DND-41 (cell line): ENCODE data around the gene GPR183.

ENCODE experiments used
- ATAC-seq: fragments of 200-7000 bp; cut with Tn5 transposase; 3 replicates; pipeline ENCODE4 v1.9.1; 2021; ENCODE audit warnings: low read depth; ENCODE audit not compliant: insufficient read depth
- DNase-seq: peaks from one replicate; pipeline ENCODE4 v3.0.0-alpha.2; 2020
- H2AFZ ChIP-seq: 2 replicates; pipeline ENCODE4 v1.6.0; 2012; ENCODE audit warnings: low read depth, low read length
- H3K27ac ChIP-seq: 2 replicates; pipeline ENCODE4 v1.5.1; 2012; ENCODE audit warnings: low read length, inconsistent platforms
- H3K27me3 ChIP-seq: fragments of 200-600 bp; sonication (generic); 2 replicates; pipeline ENCODE4 v1.6.0; 2012; ENCODE audit warnings: low read length, mild to moderate bottlenecking, inconsistent platforms; ENCODE audit not compliant: insufficient read depth, poor library complexity
- H3K36me3 ChIP-seq: 2 replicates; pipeline ENCODE4 v1.5.1; 2012; ENCODE audit warnings: low read length, inconsistent platforms; ENCODE audit not compliant: insufficient read depth
- H3K4me1 ChIP-seq: 2 replicates; pipeline ENCODE4 v1.5.1; 2012; ENCODE audit warnings: mild to moderate bottlenecking, low read length; ENCODE audit not compliant: insufficient read depth
- H3K4me2 ChIP-seq: 2 replicates; pipeline ENCODE4 v1.6.0; 2012; ENCODE audit warnings: mild to moderate bottlenecking, moderate library complexity, low read length, inconsistent platforms; ENCODE audit not compliant: insufficient read depth
- H3K4me3 ChIP-seq, 2 experiments: fragments of 200-600 bp in 1 of 2; shearing (Covaris generic) in 1 of 2; 2 replicates each; pipeline ENCODE4 v1.5.1; 2012 to 2016; ENCODE audit warnings: inconsistent platforms in 2 of 2, low read length in 2 of 2, mild to moderate bottlenecking in 2 of 2, low read depth in 1 of 2, moderate library complexity in 1 of 2
- H3K79me2 ChIP-seq: 2 replicates; pipeline ENCODE4 v1.6.0; 2012; ENCODE audit warnings: low read length, inconsistent platforms; ENCODE audit not compliant: insufficient read depth
- H3K9ac ChIP-seq: 2 replicates; pipeline ENCODE4 v1.6.0; 2012; ENCODE audit warnings: low read depth, mild to moderate bottlenecking, inconsistent platforms, low read length, moderate library complexity
- H3K9me3 ChIP-seq: 2 replicates; pipeline ENCODE4 v1.5.1; 2012; ENCODE audit warnings: low read length, moderate library complexity, mild to moderate bottlenecking, inconsistent platforms; ENCODE audit not compliant: insufficient read depth, severe bottlenecking
- H4K20me1 ChIP-seq: 2 replicates; pipeline ENCODE4 v1.6.0; 2012; ENCODE audit warnings: low read length; ENCODE audit not compliant: insufficient read depth
- EZH2 ChIP-seq: IDR thresholded peaks from 3 replicates; pipeline ENCODE4 v1.6.1; 2012; ENCODE audit warnings: borderline replicate concordance, low read depth, mild to moderate bottlenecking, moderate library complexity, low read length, inconsistent platforms; ENCODE audit not compliant: severe bottlenecking
- TF ChIP-seq, protein P1 (sequence below): IDR thresholded peaks from 2 replicates; pipeline ENCODE4 v1.5.1; 2012; ENCODE audit warnings: borderline replicate concordance, low read length, moderate library complexity, mild to moderate bottlenecking; ENCODE audit not compliant: poor library complexity, severe bottlenecking; ENCODE audit errors: extremely low read depth

The GPR183 gene

DNA sequence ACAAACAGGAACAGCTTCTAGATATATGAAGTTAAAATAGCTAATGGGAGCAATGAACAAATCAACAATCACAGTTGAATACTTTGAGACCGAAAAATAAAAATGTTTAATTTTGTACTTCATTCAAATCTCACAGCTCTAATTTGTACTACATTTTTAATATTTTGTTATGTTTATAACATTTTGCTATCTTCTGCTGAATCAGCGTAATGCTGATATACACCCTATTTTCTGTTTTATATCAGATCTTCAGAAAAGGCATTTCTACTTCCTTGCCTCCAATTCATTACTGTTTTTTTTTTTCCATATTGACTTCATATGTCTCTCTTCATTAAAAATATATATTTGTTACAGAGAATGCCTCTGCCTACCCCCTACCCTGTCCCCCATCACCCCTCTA is 27.9 kb upstream of the GPR183 start:
- H3K27me3 ChIP-seq: no peaks in the 10 kb centered on the region
- ATAC-seq (no peak), DNase-seq (no peak)
- no peak overlapping the region for H3K4me2 ChIP-seq
- H3K4me1 ChIP-seq: no peaks in the 10 kb centered on the region
- no peak for TF ChIP-seq EZH2
- TF ChIP-seq, protein P1, sequence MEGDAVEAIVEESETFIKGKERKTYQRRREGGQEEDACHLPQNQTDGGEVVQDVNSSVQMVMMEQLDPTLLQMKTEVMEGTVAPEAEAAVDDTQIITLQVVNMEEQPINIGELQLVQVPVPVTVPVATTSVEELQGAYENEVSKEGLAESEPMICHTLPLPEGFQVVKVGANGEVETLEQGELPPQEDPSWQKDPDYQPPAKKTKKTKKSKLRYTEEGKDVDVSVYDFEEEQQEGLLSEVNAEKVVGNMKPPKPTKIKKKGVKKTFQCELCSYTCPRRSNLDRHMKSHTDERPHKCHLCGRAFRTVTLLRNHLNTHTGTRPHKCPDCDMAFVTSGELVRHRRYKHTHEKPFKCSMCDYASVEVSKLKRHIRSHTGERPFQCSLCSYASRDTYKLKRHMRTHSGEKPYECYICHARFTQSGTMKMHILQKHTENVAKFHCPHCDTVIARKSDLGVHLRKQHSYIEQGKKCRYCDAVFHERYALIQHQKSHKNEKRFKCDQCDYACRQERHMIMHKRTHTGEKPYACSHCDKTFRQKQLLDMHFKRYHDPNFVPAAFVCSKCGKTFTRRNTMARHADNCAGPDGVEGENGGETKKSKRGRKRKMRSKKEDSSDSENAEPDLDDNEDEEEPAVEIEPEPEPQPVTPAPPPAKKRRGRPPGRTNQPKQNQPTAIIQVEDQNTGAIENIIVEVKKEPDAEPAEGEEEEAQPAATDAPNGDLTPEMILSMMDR: no peak
- no peaks in the 10 kb centered on the region for H3K79me2 ChIP-seq
- H3K27ac ChIP-seq: no peak overlapping the region
- H3K36me3 ChIP-seq: peaks cover 16% of the 10 kb centered on the region
- no peak overlapping the region for H3K9ac ChIP-seq
- no peak overlapping the region for H2AFZ ChIP-seq
- no peak overlapping the region for H3K4me3 ChIP-seq
- H3K9me3 ChIP-seq: no peaks in the 10 kb centered on the region
- no peaks in the 10 kb centered on the region for H4K20me1 ChIP-seq

DNA sequence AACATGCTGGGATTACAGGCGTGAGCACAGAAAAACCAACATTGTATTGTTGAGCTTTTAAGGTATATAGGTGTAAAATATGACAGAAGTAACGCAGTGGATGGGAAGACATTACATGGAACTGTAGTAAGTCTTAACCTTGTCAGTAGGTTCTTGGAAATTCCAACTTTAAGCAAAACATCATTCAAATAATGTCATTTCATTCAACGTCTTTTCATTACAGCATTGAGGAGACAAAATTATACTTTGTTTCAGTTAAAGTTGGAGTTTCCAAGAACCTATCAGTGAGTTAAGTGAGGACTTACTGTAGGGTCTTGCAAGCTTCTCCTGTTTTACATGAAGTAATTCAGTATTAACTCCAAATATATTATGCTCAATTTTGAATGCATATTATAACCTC is 27.0 kb upstream of the GPR183 start:
- H3K9ac ChIP-seq: no peak overlapping the region
- H3K27ac ChIP-seq: no peak overlapping the region
- H2AFZ ChIP-seq: no peak overlapping the region
- no peak for ATAC-seq
- no peaks in the 10 kb centered on the region for H4K20me1 ChIP-seq
- no peaks in the 10 kb centered on the region for H3K9me3 ChIP-seq
- H3K27me3 ChIP-seq: no peaks in the 10 kb centered on the region
- DNase-seq: no peak
- TF ChIP-seq, protein P1: no peak
- no peak for TF ChIP-seq EZH2
- no peak overlapping the region for H3K4me3 ChIP-seq
- peaks cover 17% of the 10 kb centered on the region; the same call in 1 of the 2 replicates for H3K36me3 ChIP-seq
- H3K79me2 ChIP-seq: no peaks in the 10 kb centered on the region
- H3K4me2 ChIP-seq: no peak overlapping the region
- no peaks in the 10 kb centered on the region for H3K4me1 ChIP-seq

DNA sequence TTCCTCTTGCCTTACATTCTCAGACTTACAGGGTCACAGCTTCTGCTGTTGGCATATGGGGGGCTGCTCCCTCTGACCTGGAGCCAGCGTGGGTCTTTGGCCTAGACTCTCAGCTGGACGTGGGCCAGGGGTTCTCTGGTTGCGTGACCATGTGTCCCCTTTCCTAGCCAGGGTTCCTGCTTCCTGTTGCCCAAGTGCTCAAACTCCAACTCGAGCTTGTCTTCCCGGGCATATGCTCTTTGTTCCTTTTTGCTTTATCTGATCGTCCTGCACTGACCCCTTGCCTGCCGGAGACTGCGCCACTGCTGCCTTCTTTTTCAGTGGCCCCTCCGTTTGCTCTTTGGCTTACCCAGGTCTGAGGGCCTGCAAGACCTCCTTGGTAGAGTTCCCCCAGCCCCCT is 25.3 kb upstream of the GPR183 start:
- H3K9ac ChIP-seq: no peak overlapping the region
- TF ChIP-seq, protein P1: no peak
- no peak for TF ChIP-seq EZH2
- no peaks in the 10 kb centered on the region for H3K79me2 ChIP-seq
- H3K36me3 ChIP-seq: peaks cover 30% of the 10 kb centered on the region; the same call in 1 of the 2 replicates
- H3K4me3 ChIP-seq: no peak overlapping the region
- H3K4me2 ChIP-seq: no peak overlapping the region
- no peak overlapping the region for H2AFZ ChIP-seq
- no peak overlapping the region for H3K27ac ChIP-seq
- H3K27me3 ChIP-seq: no peaks in the 10 kb centered on the region
- no peaks in the 10 kb centered on the region for H3K4me1 ChIP-seq
- DNase-seq (no peak), ATAC-seq (no peak)
- H4K20me1 ChIP-seq: no peaks in the 10 kb centered on the region
- no peaks in the 10 kb centered on the region for H3K9me3 ChIP-seq

DNA sequence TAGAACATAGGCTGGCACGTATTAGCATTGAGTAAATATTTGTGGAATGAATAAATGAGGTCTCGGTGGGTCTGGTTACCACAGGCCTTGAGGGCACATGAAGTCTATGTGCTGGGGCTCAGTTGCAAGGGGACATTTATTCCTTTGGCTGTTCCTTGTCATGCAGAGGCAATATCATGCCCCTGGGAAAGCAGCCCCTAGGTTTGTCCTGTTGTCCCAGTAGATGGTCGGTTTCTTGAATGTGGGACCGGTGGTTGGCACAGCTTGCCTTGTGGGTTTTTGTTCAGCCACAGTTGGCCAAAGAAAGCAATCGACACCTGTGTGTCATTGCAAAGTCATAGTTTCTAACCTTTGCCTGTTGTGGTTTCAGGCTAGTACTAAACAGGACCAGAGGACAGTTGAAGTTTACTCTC is 24.7 kb upstream of the GPR183 start:
- Histone ChIP-seq H3K9ac (no peak overlapping the region), H2AFZ (no peak overlapping the region), H3K36me3 (peaks cover 29% of the 10 kb centered on the region; the same call in 1 of the 2 replicates), H3K27ac (no peak overlapping the region), H3K4me3 (no peak overlapping the region), H3K27me3 (no peaks in the 10 kb centered on the region), H3K4me2 (no peak overlapping the region), H3K4me1 (no peaks in the 10 kb centered on the region), H4K20me1 (no peaks in the 10 kb centered on the region), H3K79me2 (no peaks in the 10 kb centered on the region), H3K9me3 (no peaks in the 10 kb centered on the region)
- peak; percentile 35; the same call in 1 of the 3 replicates for ATAC-seq
- TF ChIP-seq, protein P1: no peak
- TF ChIP-seq EZH2: no peak
- DNase-seq: no peak
